HUDEP-2 (cell line): ENCODE measurements around the gene ACOD1.
"Not testable (repeated sequence)": the region's sequence is repeated elsewhere in the genome, so short reads cannot be mapped to it uniquely, and the experiment has no call there.

Experiments
- DNase-seq, 76 experiments: peaks; one replicate each; lab custom pipeline; 2025; ENCODE audit not compliant: unreplicated experiment in 76 of 76; lab: John Stamatoyannopoulos, UW

Gene ACOD1

GRCh38 chr13:76948149-76948548, at the start of gene ACOD1:
Gene ACOD1 (plus strand): TSS chr13:76948511. CDS start chr13:76948559, 48 bp downstream.
- DNase-seq, result no peak

- not testable (repeated sequence) for DNase-seq
Measured at GRCh38 chr13:76899066-76899465, 49.2 kb upstream of the ACOD1 start.

GRCh38 chr13:76903544-76904162, 44.7 kb upstream of the ACOD1 start:
- peak in 48 of 76 experiments; percentile 1 to 68 (median 29) for DNase-seq

GRCh38 chr13:76904507-76904906, 43.8 kb upstream of the ACOD1 start:
- no peak for DNase-seq

GRCh38 chr13:76912476-76912875, 35.8 kb upstream of the ACOD1 start:
- no peak for DNase-seq

GRCh38 chr13:76913898-76914297, 34.4 kb upstream of the ACOD1 start:
- no peak for DNase-seq

- DNase-seq, result no peak
Measured at GRCh38 chr13:76917095-76917494, 31.2 kb upstream of the ACOD1 start.

GRCh38 chr13:76917755-76918481, 30.4 kb upstream of the ACOD1 start:
- DNase-seq, result peak in 9 of 76 experiments; percentile 5 to 58 (median 20)

- DNase-seq, result no peak
Measured at GRCh38 chr13:76921516-76921915, 26.8 kb upstream of the ACOD1 start.

GRCh38 chr13:76925115-76925514, 23.2 kb upstream of the ACOD1 start:
- DNase-seq, result no peak

GRCh38 chr13:76927955-76928354, 20.4 kb upstream of the ACOD1 start:
- DNase-seq, result no peak

GRCh38 chr13:76928456-76928855, 19.9 kb upstream of the ACOD1 start:
- no peak for DNase-seq

GRCh38 chr13:76929320-76929719, 19.0 kb upstream of the ACOD1 start:
- DNase-seq, result no peak

GRCh38 chr13:76929851-76930374, 18.4 kb upstream of the ACOD1 start:
- DNase-seq, result no peak

- no peak for DNase-seq
Measured at GRCh38 chr13:76932076-76932475, 16.2 kb upstream of the ACOD1 start.

- DNase-seq, result no peak
Measured at GRCh38 chr13:76934671-76935070, 13.6 kb upstream of the ACOD1 start.

- DNase-seq, result no peak
Measured at GRCh38 chr13:76936763-76937162, 11.5 kb upstream of the ACOD1 start.

GRCh38 chr13:76937281-76937820, 11.0 kb upstream of the ACOD1 start:
- no peak for DNase-seq

- no peak for DNase-seq
Measured at GRCh38 chr13:76939215-76939614, 9.1 kb upstream of the ACOD1 start.

GRCh38 chr13:76942363-76942762, 5.9 kb upstream of the ACOD1 start:
- DNase-seq, result no peak

- no peak for DNase-seq
Measured at GRCh38 chr13:76943646-76944045, 4.7 kb upstream of the ACOD1 start.

GRCh38 chr13:76944456-76944855, 3.9 kb upstream of the ACOD1 start:
- no peak for DNase-seq
